SK-N-SH (cell line): ENCODE results near the gene CHPF. TPM values are rescaled to one million over a fixed set of nuclear protein-coding genes. Genes with fewer than 3 reads are reported as not detected.

Experiments used
- CTCF ChIA-PET: fragments of 300-600, 350-600 bp; formaldehyde crosslinking; extraction: SDS; loops from one replicate; lab custom pipeline; 2021; lab: Yijun Ruan, JAX
- POLR2A ChIA-PET: fragments of 350-600 bp; sonication (Branson Sonifier 250); formaldehyde crosslinking; extraction: SDS; loops from one replicate; lab custom pipeline; 2020; ENCODE audit warnings: antibody characterized with exemption, inconsistent platforms; lab: Yijun Ruan, JAX
- DNase-seq: peaks from one replicate; pipeline ENCODE4 v3.0.0; 2012
- H2AFZ ChIP-seq: fragments of 200-600 bp; sonication (generic); 2 replicates; pipeline ENCODE4 v1.8.1; 2016; ENCODE audit warnings: antibody characterized with exemption, mild to moderate bottlenecking, low read depth
- H3F3A ChIP-seq: fragments of 200-600 bp; sonication (generic); replicated peaks from 2 replicates; pipeline ENCODE3; 2016; ENCODE audit warnings: antibody characterized with exemption, mild to moderate bottlenecking; ENCODE audit not compliant: insufficient read depth
- H3K27ac ChIP-seq, 2 experiments: fragments of 200-500 bp in 1 of 2; fragments of 200-600 bp in 1 of 2; sonication (Bioruptor generic) in 1 of 2; sonication (generic), shearing (Covaris generic) in 1 of 2; 2 replicates each; pipeline versions ENCODE4 v1.5.1 to v1.6.1; 2014 to 2016; ENCODE audit warnings: low read depth in 2 of 2, inconsistent platforms in 1 of 2, low read length in 1 of 2, mild to moderate bottlenecking in 1 of 2, mixed read lengths in 1 of 2
- H3K27me3 ChIP-seq: fragments of 200-600 bp; sonication (generic), shearing (Covaris generic); 2 replicates; pipeline ENCODE4 v1.6.1; 2016; ENCODE audit warnings: mixed run types; ENCODE audit not compliant: insufficient read depth
- H3K36me3 ChIP-seq, 2 experiments: fragments of 200-500 bp in 1 of 2; fragments of 200-600 bp in 1 of 2; sonication (Bioruptor generic) in 1 of 2; sonication (generic) in 1 of 2; replicated peaks in 1 of 2; 2 replicates each; pipeline versions ENCODE3 to v1.5.1; 2014 to 2016; ENCODE audit warnings: low read length in 1 of 2, mild to moderate bottlenecking in 1 of 2; ENCODE audit not compliant: insufficient read depth in 2 of 2, control insufficient read depth in 1 of 2
- H3K4me1 ChIP-seq, 2 experiments: fragments of 200-500 bp in 1 of 2; fragments of 200-600 bp in 1 of 2; sonication (Bioruptor generic) in 1 of 2; sonication (generic), shearing (Covaris generic) in 1 of 2; 2 replicates each; pipeline versions ENCODE4 v1.5.1 to v1.6.1; 2014 to 2016; ENCODE audit warnings: low read depth in 1 of 2, low read length in 1 of 2, mixed run types in 1 of 2; ENCODE audit not compliant: insufficient read depth in 2 of 2, control insufficient read depth in 1 of 2
- H3K4me2 ChIP-seq: fragments of 200-600 bp; sonication (generic), shearing (Covaris generic); 2 replicates; pipeline ENCODE4 v1.6.1; 2017; ENCODE audit warnings: mixed run types
- H3K4me3 ChIP-seq, 2 experiments: fragments of 200-500 bp in 1 of 2; fragments of 200-600 bp in 1 of 2; sonication (Bioruptor generic) in 1 of 2; sonication (generic), shearing (Covaris generic) in 1 of 2; 2 replicates each; pipeline versions ENCODE4 v1.5.1 to v1.8.1; 2014 to 2016; ENCODE audit warnings: low read depth in 2 of 2, inconsistent platforms in 1 of 2, low read length in 1 of 2, mild to moderate bottlenecking in 1 of 2, mixed read lengths in 1 of 2, moderate library complexity in 1 of 2
- H3K79me2 ChIP-seq: fragments of 200-600 bp; sonication (generic); 2 replicates; pipeline ENCODE4 v1.8.1; 2017; ENCODE audit warnings: mild to moderate bottlenecking; ENCODE audit not compliant: insufficient read depth
- H3K9ac ChIP-seq: fragments of 200-600 bp; sonication (generic); 2 replicates; pipeline ENCODE4 v1.6.1; 2017; ENCODE audit warnings: mixed run types
- H3K9me2 ChIP-seq: fragments of 200-600 bp; sonication (generic); 2 replicates; pipeline ENCODE4 v1.6.1; 2017; ENCODE audit warnings: mixed run types
- H3K9me3 ChIP-seq: fragments of 200-600 bp; sonication (generic); 2 replicates; pipeline ENCODE4 v1.6.1; 2017; ENCODE audit warnings: mixed run types, mild to moderate bottlenecking, moderate library complexity
- H4K20me1 ChIP-seq: fragments of 200-600 bp; sonication (generic); 2 replicates; pipeline ENCODE4 v1.6.1; 2017; ENCODE audit warnings: mild to moderate bottlenecking, mixed run types; ENCODE audit not compliant: insufficient read depth
- CHD2 ChIP-seq: fragments of 150-350 bp; IDR thresholded peaks from 2 replicates; pipeline ENCODE4 v1.6.1; 2018; ENCODE audit warnings: low read length; ENCODE audit not compliant: partially characterized antibody
- EP300 ChIP-seq, 2 experiments: IDR thresholded peaks; 2 replicates each; pipeline versions ENCODE4 v1.4.0 to v1.6.1; 2012; ENCODE audit warnings: borderline replicate concordance in 1 of 2, low read depth in 1 of 2, low read length in 1 of 2
- GABPA ChIP-seq: IDR thresholded peaks from 2 replicates; pipeline ENCODE4 v1.4.0; 2012; ENCODE audit warnings: low read depth, mild to moderate bottlenecking
- GATA2 ChIP-seq: sonication (generic); formaldehyde crosslinking; IDR thresholded peaks from 2 replicates; pipeline ENCODE4 v1.5.0; 2020; ENCODE audit warnings: mild to moderate bottlenecking, missing genetic modification reagents
- RCOR1 ChIP-seq: fragments of 150-350 bp; IDR thresholded peaks from 2 replicates; pipeline ENCODE4 v1.6.1; 2017; ENCODE audit warnings: antibody characterized with exemption, low read length
- REST ChIP-seq: IDR thresholded peaks from 2 replicates; pipeline ENCODE4 v1.6.1; 2012; ENCODE audit warnings: mild to moderate bottlenecking, low read depth, low read length, moderate library complexity
- RFX5 ChIP-seq: IDR thresholded peaks from 2 replicates; pipeline ENCODE4 v1.6.1; 2012; ENCODE audit warnings: mild to moderate bottlenecking, improper control_type of control experiment, low read length
- SMC3 ChIP-seq: IDR thresholded peaks from 2 replicates; pipeline ENCODE4 v1.6.1; 2012; ENCODE audit warnings: low read depth, low read length, improper control_type of control experiment
- TEAD4 ChIP-seq: IDR thresholded peaks from 2 replicates; pipeline ENCODE4 v1.4.0; 2012; ENCODE audit warnings: mild to moderate bottlenecking, borderline replicate concordance; ENCODE audit not compliant: insufficient read depth
- YY1 ChIP-seq: IDR thresholded peaks from 2 replicates; pipeline ENCODE4 v1.4.0; 2012; ENCODE audit warnings: low read depth, mild to moderate bottlenecking
- WGBS: methylation state at CpG from one replicate; pipeline ENCODE4 v1.1.6; 2017; ENCODE audit warnings: low lambda C conversion rate; 5-methylcytosine and 5-hydroxymethylcytosine counted together
- polyA plus RNA-seq, 3 experiments: library from polyadenylated mRNA; depleted of rRNA; stranded (reverse); fragments of >200 nt; gene quantifications; 2 replicates each; pipeline ENCODE4 v1.2.3, GENCODE V29; 2012
- TF ChIP-seq, protein P1 (sequence below): IDR thresholded peaks from 2 replicates; pipeline ENCODE4 v1.4.0; 2012; ENCODE audit warnings: low read depth, borderline replicate concordance
- TF ChIP-seq, protein P2 (sequence below): IDR thresholded peaks from 2 replicates; pipeline ENCODE4 v1.4.0; 2012; ENCODE audit warnings: low read depth, borderline replicate concordance

The CHPF gene
- polyA plus RNA-seq, 1 of the 3 experiments (the other 2 are of a cell fraction), result 141 TPM

- Histone ChIP-seq H3F3A (peaks cover 6% of the 10 kb centered on the region), H3K79me2 (peaks cover 9% of the 10 kb centered on the region), H3K27me3 (no peaks in the 10 kb centered on the region), H4K20me1 (peaks cover 20% of the 10 kb centered on the region), H2AFZ (no peak overlapping the region), H3K36me3 (peaks cover 9 to 28% of the 10 kb centered on the region in 2 experiments), H3K4me3 (no peak overlapping the region), H3K4me2 (no peak overlapping the region), H3K9me3 (no peaks in the 10 kb centered on the region)
- WGBS, result 58% methylated on average over 7 of the region's 15 CpGs
- ChIA-PET POLR2A (no interaction called here), CTCF (interaction anchor here (0.7 to 62.1 kb wide), 7 partner anchors 10 to 152 kb away, joined by 3 to 2824 read pairs (median 21); partner anchors contain the start of genes ASIC4 and GMPPA)
- TF ChIP-seq, protein P1, sequence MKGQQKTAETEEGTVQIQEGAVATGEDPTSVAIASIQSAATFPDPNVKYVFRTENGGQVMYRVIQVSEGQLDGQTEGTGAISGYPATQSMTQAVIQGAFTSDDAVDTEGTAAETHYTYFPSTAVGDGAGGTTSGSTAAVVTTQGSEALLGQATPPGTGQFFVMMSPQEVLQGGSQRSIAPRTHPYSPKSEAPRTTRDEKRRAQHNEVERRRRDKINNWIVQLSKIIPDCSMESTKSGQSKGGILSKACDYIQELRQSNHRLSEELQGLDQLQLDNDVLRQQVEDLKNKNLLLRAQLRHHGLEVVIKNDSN, result no peak
- TF ChIP-seq GABPA, result no peak
- no peak for TF ChIP-seq RCOR1
- TF ChIP-seq REST, result no peak
- TF ChIP-seq, protein P2, sequence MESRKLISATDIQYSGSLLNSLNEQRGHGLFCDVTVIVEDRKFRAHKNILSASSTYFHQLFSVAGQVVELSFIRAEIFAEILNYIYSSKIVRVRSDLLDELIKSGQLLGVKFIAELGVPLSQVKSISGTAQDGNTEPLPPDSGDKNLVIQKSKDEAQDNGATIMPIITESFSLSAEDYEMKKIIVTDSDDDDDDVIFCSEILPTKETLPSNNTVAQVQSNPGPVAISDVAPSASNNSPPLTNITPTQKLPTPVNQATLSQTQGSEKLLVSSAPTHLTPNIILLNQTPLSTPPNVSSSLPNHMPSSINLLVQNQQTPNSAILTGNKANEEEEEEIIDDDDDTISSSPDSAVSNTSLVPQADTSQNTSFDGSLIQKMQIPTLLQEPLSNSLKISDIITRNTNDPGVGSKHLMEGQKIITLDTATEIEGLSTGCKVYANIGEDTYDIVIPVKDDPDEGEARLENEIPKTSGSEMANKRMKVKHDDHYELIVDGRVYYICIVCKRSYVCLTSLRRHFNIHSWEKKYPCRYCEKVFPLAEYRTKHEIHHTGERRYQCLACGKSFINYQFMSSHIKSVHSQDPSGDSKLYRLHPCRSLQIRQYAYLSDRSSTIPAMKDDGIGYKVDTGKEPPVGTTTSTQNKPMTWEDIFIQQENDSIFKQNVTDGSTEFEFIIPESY, result no peak
- TF ChIP-seq, all 33 proteins: peak for 0
- Histone ChIP-seq H3K4me1 (peaks cover 7 to 19% of the 10 kb centered on the region in 2 experiments; a peak in 2 of 4 replicates), H3K9ac (no peak overlapping the region), H3K27ac (no peak overlapping the region), H3K9me2 (no peaks in the 10 kb centered on the region)
- DNase-seq, result no peak
These were observed 5.7 kb downstream of the CHPF start for GRCh38 chr2:219537657-219538488.

GRCh38 chr2:219536967-219537366 lies 6.6 kb downstream of the CHPF start:
- no peaks in the 10 kb centered on the region for H3K27me3 ChIP-seq
- H3K9ac ChIP-seq, result no peak overlapping the region
- no peak overlapping the region for H3K4me3 ChIP-seq
- no peaks in the 10 kb centered on the region for H3K9me3 ChIP-seq
- no peak overlapping the region for H3K4me2 ChIP-seq
- H3F3A ChIP-seq, result no peaks in the 10 kb centered on the region
- peaks cover under 1% of the 10 kb centered on the region; the same call in 1 of the 2 replicates for H3K79me2 ChIP-seq
- H2AFZ ChIP-seq, result no peak overlapping the region
- CTCF ChIA-PET, result interaction anchor here (1.0 to 62.1 kb wide), 8 partner anchors 9 to 153 kb away, joined by 3 to 2824 read pairs (median 14); partner anchors contain the start of genes ASIC4 and GMPPA
- POLR2A ChIA-PET, result no interaction called here
- no peak for DNase-seq
- peaks cover 9 to 28% of the 10 kb centered on the region in 2 experiments for H3K36me3 ChIP-seq
- peaks cover 2 to 12% of the 10 kb centered on the region in 2 experiments; a peak in 2 of 4 replicates for H3K4me1 ChIP-seq
- no peaks in the 10 kb centered on the region for H3K9me2 ChIP-seq
- H4K20me1 ChIP-seq, result peaks cover 12% of the 10 kb centered on the region
- no peak overlapping the region for H3K27ac ChIP-seq
- WGBS, result 89% methylated on average over 6 of the region's 9 CpGs
- TF ChIP-seq YY1, result no peak
- TF ChIP-seq TEAD4, result no peak
- TF ChIP-seq EP300 (IDR thresholded peaks at IDR 0.05; ENCODE audit: borderline replicate concordance in 1 of 2, low read depth in 1 of 2, low read length in 1 of 2), result no peak
- TF ChIP-seq CHD2, result no peak
- no peak for TF ChIP-seq GATA2
- TF ChIP-seq, protein P1, result no peak
- TF ChIP-seq SMC3, result no peak
- TF ChIP-seq RFX5, result no peak
- no peak for TF ChIP-seq REST
